HL-60/S4 (cell line): Measurements from ENCODE around the gene CNTN5.

ENCODE experiments used
- in situ Hi-C: fragments of 300-500 bp; cut with MboI; formaldehyde crosslinking; loops from 2 replicates; pipeline ENCODE4 v1.14.3; 2022; ENCODE audit warnings: low sequenced_read_pairs

Gene CNTN5

GRCh38 chr11:100397401-100397800 is 1376.7 kb downstream of the CNTN5 start:
- in situ Hi-C loops, result no loop called here

GRCh38 chr11:100403816-100404215 is 1383.1 kb downstream of the CNTN5 start:
- in situ Hi-C loops, result no loop called here

GRCh38 chr11:100404907-100405306 is 1384.2 kb downstream of the CNTN5 start:
- in situ Hi-C loops, result no loop called here
